DMS79 treated with DMSO at 0.1 percent for 48 hours (cell line): Measurements from ENCODE around the gene UFSP1.
"Not testable (repeated sequence)": the region's sequence is repeated elsewhere in the genome, so short reads cannot be mapped to it uniquely, and the experiment has no call there.

Source experiments
- DNase-seq: peaks from one replicate; lab custom pipeline; 2025; lab: John Stamatoyannopoulos, UW

Gene UFSP1

DNA sequence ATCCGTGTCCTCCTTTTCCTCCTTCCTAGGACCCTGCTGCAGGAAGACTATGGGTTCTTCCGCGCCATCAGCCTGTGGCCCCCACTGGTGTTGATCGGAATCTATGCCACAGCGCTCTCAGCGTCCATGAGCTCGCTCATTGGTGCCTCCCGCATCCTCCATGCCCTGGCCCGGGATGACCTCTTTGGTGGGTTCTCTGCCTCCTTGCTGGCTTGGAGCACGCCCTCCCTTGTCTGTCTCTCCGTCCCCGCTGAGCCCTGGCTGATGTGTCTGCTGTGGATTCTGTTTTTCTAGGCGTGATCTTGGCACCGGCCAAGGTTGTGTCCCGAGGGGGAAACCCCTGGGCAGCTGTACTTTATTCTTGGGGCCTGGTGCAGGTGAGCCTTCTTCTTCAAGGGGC lies 29.7 kb downstream of the UFSP1 start:
- no peak for DNase-seq

DNA sequence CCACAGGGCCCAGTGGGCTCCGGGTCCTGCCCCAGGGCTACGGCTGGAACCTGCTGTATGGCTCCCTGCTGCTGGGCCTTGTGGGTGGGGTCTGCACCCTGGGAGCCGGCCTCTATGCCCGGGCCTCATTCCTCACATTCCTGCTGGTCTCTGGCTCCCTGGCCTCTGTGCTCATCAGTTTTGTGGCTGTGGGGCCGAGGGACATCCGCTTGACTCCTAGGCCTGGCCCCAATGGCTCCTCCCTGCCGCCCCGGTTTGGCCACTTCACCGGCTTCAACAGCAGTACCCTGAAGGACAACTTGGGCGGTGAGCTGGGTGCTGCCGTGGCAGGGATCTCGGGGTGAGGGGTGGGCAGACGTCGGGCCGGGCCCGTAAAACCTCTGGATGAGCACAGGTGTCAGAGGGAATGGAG lies 32.6 kb downstream of the UFSP1 start:
- DNase-seq = no peak

DNA sequence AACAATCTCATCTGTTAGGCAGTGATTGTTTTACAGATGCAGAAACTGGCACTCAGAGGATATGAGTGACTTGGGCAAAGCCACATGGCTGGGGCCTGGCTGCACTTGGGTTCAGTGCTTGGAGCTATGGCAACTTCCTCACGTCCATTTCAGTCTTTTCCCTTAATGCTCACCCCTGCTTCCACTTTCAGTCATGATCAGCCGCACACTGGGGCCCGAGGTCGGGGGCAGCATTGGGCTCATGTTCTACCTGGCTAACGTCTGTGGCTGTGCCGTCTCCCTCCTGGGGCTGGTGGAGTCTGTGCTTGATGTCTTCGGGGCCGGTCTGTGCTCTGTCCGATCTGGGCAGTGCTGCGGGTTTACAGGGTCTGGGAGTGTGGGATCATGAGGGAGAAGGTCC lies 34.0 kb downstream of the UFSP1 start:
- DNase-seq = no peak

DNA sequence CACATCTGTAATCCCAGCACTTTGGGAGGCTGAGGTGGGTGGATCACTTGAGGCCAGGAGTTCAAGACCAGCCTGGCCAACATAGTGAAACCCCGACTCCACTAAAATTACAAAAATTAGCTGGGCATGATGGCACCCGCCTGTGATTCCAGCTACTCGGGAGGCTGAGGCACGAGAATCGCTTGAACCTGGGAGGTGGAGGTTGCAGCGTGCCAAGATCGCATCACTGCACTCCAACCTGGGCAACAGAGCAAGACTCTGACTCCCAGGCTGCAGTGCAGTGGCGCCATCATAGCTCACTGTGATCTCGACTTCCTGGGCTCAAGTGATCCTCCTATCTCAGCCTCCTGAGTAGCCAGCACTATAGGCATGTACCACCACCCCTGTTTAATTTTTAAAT lies 34.6 kb downstream of the UFSP1 start:
- DNase-seq = not testable (repeated sequence)

DNA sequence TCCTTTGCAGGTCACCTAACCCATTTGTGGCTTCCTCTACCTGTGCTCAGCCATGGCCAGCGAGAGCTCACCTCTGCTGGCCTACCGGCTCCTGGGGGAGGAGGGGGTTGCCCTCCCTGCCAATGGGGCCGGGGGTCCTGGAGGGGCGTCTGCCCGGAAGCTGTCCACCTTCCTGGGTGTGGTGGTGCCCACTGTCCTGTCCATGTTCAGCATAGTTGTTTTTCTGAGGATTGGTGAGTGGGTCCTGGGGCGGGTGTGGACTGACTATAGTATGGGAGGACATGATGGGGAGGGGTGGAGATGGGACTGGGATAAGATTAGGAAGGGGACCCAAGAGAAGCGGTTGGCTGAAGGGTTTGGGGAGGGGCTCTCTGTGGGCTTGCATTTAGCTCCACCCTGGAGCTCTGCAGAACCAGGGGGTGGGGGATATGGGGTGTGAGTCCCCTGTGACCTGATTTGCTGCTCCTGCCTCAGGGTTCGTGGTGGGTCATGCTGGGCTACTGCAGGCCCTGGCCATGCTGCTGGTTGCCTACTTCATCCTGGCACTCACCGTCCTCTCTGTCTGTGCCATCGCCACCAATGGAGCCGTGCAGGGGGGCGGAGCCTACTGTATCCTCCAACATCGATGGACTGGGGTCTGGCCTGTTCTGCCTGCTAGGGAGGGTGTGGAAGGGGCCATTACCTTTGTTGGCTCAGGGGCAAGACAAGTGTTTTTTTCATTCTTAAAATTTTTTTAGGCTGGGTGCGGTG lies 35.2 kb downstream of the UFSP1 start:
- DNase-seq = no peak

DNA sequence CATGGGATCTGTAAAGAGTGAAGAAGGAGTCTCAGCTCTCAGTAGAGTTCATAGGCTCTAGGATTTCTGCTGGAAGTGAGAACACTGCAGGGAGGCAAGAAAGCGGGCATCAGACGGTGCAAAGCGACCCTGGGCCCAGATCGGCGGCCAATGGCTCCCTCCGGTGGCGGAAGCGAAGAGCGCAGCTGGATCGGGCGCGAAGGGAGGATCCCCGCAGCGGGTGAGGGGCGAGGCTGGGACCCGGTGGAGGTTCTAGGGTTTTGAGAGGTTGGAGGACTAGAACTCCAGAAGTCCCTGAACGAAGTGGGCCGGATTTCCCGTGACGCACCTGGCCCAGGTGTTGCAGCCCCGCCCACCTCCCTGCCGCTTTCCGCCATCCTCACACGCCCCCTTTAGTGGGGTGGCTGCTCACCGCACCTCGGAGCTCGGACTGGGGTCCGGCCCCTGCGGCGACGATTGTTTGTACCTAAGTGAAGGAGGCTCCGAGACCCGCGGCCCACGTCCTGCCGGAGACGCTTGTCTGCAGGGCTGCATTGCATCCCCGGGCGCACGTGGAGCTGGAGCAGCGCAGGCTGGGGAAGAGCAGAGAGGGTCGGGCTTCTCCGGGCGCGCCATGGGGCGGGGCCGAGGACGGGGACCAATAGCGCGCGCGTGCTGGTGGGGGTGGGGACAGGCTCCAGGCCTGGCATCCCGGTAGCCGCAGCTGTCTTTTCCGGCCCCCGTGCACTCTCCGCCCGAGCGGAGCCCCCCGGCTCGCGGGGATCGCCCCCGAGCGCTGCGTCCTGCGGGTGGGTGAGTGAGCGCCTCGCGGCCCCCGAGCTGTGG lies 37.3 kb downstream of the UFSP1 start, which contains the start of gene SLC12A9:
Gene SLC12A9 (plus strand): TSS at position 666 of the 825 bp plus-strand sequence. CDS start 1,485 bp downstream, outside the sequence.
- peak; percentile 85 for DNase-seq

DNA sequence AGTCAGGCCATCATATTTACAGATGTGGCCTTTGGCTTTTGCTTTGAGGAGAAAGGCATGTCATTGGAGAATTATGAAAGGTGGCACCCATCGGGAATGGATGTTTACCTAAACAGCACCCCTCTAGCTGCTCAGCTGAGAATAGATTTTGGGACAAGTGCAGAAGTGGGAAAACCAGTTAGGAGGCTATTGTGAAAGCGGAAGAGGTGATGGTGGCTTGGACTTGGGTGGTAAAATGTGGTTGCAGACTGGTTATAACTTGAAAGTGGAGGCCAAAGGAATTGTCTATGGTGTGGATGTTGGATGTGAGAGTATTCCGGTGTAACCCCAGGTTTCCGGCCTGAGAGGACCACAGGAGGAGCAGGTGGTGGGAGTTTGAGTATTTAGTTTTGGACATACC lies 42.2 kb downstream of the UFSP1 start:
- no peak for DNase-seq

DNA sequence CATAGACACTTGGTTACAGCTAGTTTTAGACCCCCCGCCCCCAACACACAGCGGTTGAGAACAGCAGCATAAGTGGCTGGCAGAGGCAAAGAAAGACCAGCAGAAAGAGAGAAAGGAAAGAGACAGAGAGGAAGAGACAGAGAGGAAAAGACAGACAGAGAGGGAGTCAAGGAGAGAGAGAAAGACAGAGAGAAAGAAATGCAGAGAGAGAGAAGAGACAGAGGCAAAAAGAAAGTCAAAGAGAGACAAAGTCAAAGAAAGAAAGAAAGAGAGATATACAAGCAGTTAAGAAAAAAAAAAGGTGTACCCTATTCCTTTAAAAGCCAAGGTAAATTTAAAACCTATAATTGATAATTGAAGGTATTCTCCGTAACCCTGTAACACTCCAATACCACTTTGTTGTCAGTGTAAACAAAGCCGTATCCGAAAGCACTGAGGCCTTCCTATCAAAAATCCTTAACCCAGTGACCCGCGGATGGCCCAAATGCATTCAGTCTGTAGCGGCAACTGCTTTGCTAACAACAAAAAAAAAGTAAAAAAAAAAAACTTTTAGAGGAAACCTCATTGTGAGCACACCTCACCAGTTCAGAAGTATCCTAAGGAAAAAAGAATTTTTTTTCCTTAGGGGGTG lies 48.9 kb downstream of the UFSP1 start:
- no peak for DNase-seq

DNA sequence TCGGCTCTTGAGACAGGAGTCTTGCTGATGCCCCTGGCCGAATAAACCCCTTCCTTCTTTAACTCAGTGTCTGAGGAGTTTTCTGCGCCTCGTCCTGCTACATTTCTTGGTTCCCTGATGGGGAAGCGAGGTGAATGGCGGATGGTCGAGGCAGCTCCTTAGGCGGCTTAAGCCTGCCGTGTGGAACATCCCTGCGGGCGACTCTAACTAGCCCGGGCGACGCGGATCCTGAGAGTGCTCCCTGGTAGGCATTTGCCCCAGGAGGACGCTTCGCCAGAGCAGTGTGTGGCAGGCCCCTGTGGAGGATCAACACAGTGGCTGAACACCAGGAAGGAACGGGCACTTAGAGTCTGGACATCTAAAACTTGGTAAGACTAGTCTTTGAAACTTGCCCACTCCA lies 50.2 kb downstream of the UFSP1 start:
- no peak for DNase-seq
